Stimulated activated naive CD8-positive, alpha-beta T cell treated with anti-CD3 and anti-CD28 coated beads, Interleukin-15, Interleukin-2, amounts not matched to agents 100 U/mL and 50 U/mL, for 24 hours (primary cell): ENCODE results near the gene PTPRO.

Source experiments
- ATAC-seq: fragments of 150-1000 bp; cut with Tn5 transposase; one replicate; pipeline ENCODE4 v1.10.0; 2021
- DNase-seq: peaks from one replicate; pipeline ENCODE4 v3.0.0; 2021

The PTPRO gene

GRCh38 chr12:15350643-15351042 is 28.3 kb downstream of the PTPRO start:
- ATAC-seq (no peak), DNase-seq (no peak)

GRCh38 chr12:15355766-15356165 is 33.5 kb downstream of the PTPRO start:
- no peak for ATAC-seq
- no peak for DNase-seq

- no peak for ATAC-seq
- no peak for DNase-seq
Observed at GRCh38 chr12:15356951-15357364, 34.6 kb downstream of the PTPRO start.

- DNase-seq: no peak
- ATAC-seq: no peak
Observed at GRCh38 chr12:15364221-15365160, 42.2 kb downstream of the PTPRO start.

- DNase-seq: no peak
Observed at GRCh38 chr12:15368812-15369211, 46.5 kb downstream of the PTPRO start.

GRCh38 chr12:15372352-15372751 is 50.0 kb downstream of the PTPRO start:
- DNase-seq: no peak
- no peak for ATAC-seq

More at GRCh38 chr12:15368812-15369211, 46.5 kb downstream of the PTPRO start:
- no peak for ATAC-seq

- DNase-seq (no peak), ATAC-seq (no peak)
Observed at GRCh38 chr12:15387772-15388171, 65.5 kb downstream of the PTPRO start.

GRCh38 chr12:15389561-15389960 is 67.3 kb downstream of the PTPRO start:
- ATAC-seq: no peak
- DNase-seq: no peak

GRCh38 chr12:15393037-15393436 is 70.7 kb downstream of the PTPRO start:
- DNase-seq (no peak), ATAC-seq (no peak)

GRCh38 chr12:15393995-15394394 is 71.7 kb downstream of the PTPRO start:
- ATAC-seq (no peak), DNase-seq (no peak)

- DNase-seq: no peak
- peak; percentile 63 for ATAC-seq
Observed at GRCh38 chr12:15404485-15404884, 82.2 kb downstream of the PTPRO start.

GRCh38 chr12:15405606-15406005 is 83.3 kb downstream of the PTPRO start:
- ATAC-seq: no peak
- DNase-seq: no peak

GRCh38 chr12:15407025-15407424 is 84.7 kb downstream of the PTPRO start:
- ATAC-seq: no peak
- no peak for DNase-seq

GRCh38 chr12:15411842-15412241 is 89.5 kb downstream of the PTPRO start:
- no peak for ATAC-seq
- no peak for DNase-seq

- ATAC-seq: no peak
- no peak for DNase-seq
Observed at GRCh38 chr12:15417691-15418090, 95.4 kb downstream of the PTPRO start.

GRCh38 chr12:15423629-15424028 is 101.3 kb downstream of the PTPRO start:
- DNase-seq: no peak
- no peak for ATAC-seq

GRCh38 chr12:15427913-15428312 is 105.6 kb downstream of the PTPRO start:
- DNase-seq: no peak
- no peak for ATAC-seq

GRCh38 chr12:15428632-15429031 is 106.3 kb downstream of the PTPRO start:
- DNase-seq (no peak), ATAC-seq (no peak)

- DNase-seq (no peak), ATAC-seq (no peak)
Observed at GRCh38 chr12:15429262-15429661, 107.0 kb downstream of the PTPRO start.

GRCh38 chr12:15435597-15435996 is 113.3 kb downstream of the PTPRO start:
- ATAC-seq: no peak
- no peak for DNase-seq

GRCh38 chr12:15439459-15439858 is 117.2 kb downstream of the PTPRO start:
- no peak for DNase-seq
- no peak for ATAC-seq

GRCh38 chr12:15443050-15443449 is 120.7 kb downstream of the PTPRO start:
- ATAC-seq: no peak
- DNase-seq: no peak

- ATAC-seq (no peak), DNase-seq (no peak)
Observed at GRCh38 chr12:15443611-15444010, 121.3 kb downstream of the PTPRO start.

GRCh38 chr12:15444523-15444922 is 122.2 kb downstream of the PTPRO start:
- no peak for ATAC-seq
- DNase-seq: no peak
